ENCODE data around the gene SYT6.

DNA sequence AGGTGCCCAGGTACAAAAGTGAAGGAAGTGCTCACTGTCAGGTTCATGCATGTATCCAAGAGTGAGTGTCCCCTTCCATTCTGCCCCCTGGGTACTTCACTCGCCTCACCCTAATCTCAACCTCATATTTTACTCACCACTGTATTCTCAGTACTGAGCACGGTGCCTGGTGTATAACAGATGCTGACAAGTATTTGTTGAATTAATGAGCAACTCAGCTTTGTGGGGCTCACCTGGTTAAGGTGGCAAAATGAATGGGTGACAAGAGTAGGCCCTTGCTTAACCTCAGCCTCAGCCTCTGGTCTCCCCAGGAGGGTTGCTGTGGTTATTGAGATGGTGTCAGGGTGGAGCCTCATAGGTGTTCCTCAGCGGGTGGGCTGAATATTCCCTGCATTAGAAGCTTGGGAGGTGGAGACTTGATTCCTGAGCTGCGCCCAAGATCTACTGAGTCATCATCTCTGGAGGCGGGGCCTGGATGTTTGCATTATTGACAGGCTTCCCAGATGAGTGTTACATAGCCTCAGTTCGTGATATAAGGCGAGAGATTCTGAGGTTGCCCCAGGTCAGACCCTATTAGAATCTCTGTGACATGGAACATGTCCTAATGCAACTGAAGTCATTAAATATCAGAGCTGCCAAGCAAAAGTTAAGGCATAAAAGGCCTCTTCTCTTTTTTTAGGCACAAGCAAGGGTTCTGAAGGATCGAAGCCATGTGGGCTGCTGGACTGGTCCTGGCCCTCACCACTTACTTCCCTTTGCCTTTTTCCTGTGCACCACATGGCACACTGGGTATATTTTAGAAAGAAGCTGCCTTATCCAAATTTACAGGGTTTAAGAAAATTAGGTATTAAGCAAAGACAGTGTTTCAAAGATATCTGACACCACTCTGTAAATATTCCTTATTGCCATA lies 39.2 kb downstream of the SYT6 start:
- TF ChIP-seq, protein P1, sequence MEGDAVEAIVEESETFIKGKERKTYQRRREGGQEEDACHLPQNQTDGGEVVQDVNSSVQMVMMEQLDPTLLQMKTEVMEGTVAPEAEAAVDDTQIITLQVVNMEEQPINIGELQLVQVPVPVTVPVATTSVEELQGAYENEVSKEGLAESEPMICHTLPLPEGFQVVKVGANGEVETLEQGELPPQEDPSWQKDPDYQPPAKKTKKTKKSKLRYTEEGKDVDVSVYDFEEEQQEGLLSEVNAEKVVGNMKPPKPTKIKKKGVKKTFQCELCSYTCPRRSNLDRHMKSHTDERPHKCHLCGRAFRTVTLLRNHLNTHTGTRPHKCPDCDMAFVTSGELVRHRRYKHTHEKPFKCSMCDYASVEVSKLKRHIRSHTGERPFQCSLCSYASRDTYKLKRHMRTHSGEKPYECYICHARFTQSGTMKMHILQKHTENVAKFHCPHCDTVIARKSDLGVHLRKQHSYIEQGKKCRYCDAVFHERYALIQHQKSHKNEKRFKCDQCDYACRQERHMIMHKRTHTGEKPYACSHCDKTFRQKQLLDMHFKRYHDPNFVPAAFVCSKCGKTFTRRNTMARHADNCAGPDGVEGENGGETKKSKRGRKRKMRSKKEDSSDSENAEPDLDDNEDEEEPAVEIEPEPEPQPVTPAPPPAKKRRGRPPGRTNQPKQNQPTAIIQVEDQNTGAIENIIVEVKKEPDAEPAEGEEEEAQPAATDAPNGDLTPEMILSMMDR (IDR thresholded peaks at IDR 0.05; ENCODE audit: insufficient read depth, low read length, poor library complexity, severe bottlenecking), result no peak
- no peak for TF ChIP-seq EZH2phosphoT487 (conservative IDR thresholded peaks at IDR 0.05; ENCODE audit: low read length)

Data from SU-DHL-6 (cell line).